Superior temporal gyrus (tissue), 1 donor: ENCODE measurements around the gene INPP5A.
"Not testable (repeated sequence)": the region's sequence is repeated elsewhere in the genome, so short reads cannot be mapped to it uniquely, and the experiment has no call there.

ENCODE experiments used
- DNase-seq: peaks from one replicate; pipeline ENCODE4 v3.0.0-alpha.2; 2016; ENCODE audit errors: extremely low spot score

Gene INPP5A

GRCh38 chr10:132676193-132676891 lies 138.8 kb downstream of the INPP5A start:
- no peak for DNase-seq

GRCh38 chr10:132677096-132677472 lies 139.5 kb downstream of the INPP5A start:
- no peak for DNase-seq

GRCh38 chr10:132677473-132678227 lies 140.1 kb downstream of the INPP5A start:
- DNase-seq, result no peak

- DNase-seq, result no peak
These were observed 141.0 kb downstream of the INPP5A start for GRCh38 chr10:132678436-132679216.

- no peak for DNase-seq
These were observed 141.6 kb downstream of the INPP5A start for GRCh38 chr10:132679217-132679595.

GRCh38 chr10:132679640-132680039 lies 142.1 kb downstream of the INPP5A start:
- DNase-seq, result no peak

GRCh38 chr10:132680741-132681140 lies 143.2 kb downstream of the INPP5A start:
- not testable (repeated sequence) for DNase-seq

GRCh38 chr10:132681858-132682755 lies 144.5 kb downstream of the INPP5A start:
- no peak for DNase-seq

- no peak for DNase-seq
These were observed 146.7 kb downstream of the INPP5A start for GRCh38 chr10:132684164-132684891.

- DNase-seq, result peak; percentile 95
These were observed 147.7 kb downstream of the INPP5A start for GRCh38 chr10:132685101-132685891.

- no peak for DNase-seq
These were observed 148.5 kb downstream of the INPP5A start for GRCh38 chr10:132685921-132686680.

- DNase-seq, result no peak
These were observed 149.8 kb downstream of the INPP5A start for GRCh38 chr10:132687181-132687892.

GRCh38 chr10:132687893-132688579 lies 150.4 kb downstream of the INPP5A start:
- no peak for DNase-seq

GRCh38 chr10:132688580-132689420 lies 151.2 kb downstream of the INPP5A start:
- DNase-seq, result no peak

- no peak for DNase-seq
These were observed 152.3 kb downstream of the INPP5A start for GRCh38 chr10:132689721-132690360.

- no peak for DNase-seq
These were observed 152.8 kb downstream of the INPP5A start for GRCh38 chr10:132690401-132690800.
